BE2C (cell line): ENCODE measurements around the gene FAM156A. TPM values are rescaled to one million over a fixed set of nuclear protein-coding genes. Genes with fewer than 3 reads are reported as not detected.
"Not testable (repeated sequence)": the region's sequence is repeated elsewhere in the genome, so short reads cannot be mapped to it uniquely, and the experiment has no call there.

Source experiments
- DNase-seq: peaks from one replicate; pipeline ENCODE4 v3.0.0-alpha.2; 2020
- H3K27me3 ChIP-seq: fragments of 250-450 bp; sonication (Bioruptor Pico); 2 replicates; pipeline ENCODE4 v1.5.1; 2020; ENCODE audit warnings: mild to moderate bottlenecking
- H3K36me3 ChIP-seq: fragments of 250-450 bp; sonication (Bioruptor Pico); 2 replicates; pipeline ENCODE4 v1.5.1; 2020; ENCODE audit warnings: mild to moderate bottlenecking
- H3K4me1 ChIP-seq: fragments of 250-450 bp; sonication (Bioruptor Pico); 2 replicates; pipeline ENCODE4 v1.5.1; 2020
- H3K4me3 ChIP-seq: 2 replicates; pipeline ENCODE4 v1.5.1; 2011; ENCODE audit warnings: low read depth, low read length
- H3K9me3 ChIP-seq: fragments of 250-450 bp; sonication (Bioruptor Pico); 2 replicates; pipeline ENCODE4 v1.5.1; 2020
- CTCF ChIP-seq: IDR thresholded peaks from 2 replicates; pipeline ENCODE4 v1.5.1; 2012; ENCODE audit warnings: mild to moderate bottlenecking, low read depth, low read length
- polyA plus RNA-seq: library from polyadenylated mRNA; unstranded; fragments of >200 nt; gene quantifications from one replicate; pipeline ENCODE4 v1.2.1, GENCODE V29; 2012; ENCODE audit warnings: low read depth, missing spikeins; ENCODE audit not compliant: insufficient read length, insufficient read depth

Gene FAM156A
- 102 TPM for polyA plus RNA-seq

GRCh38 chrX:52958113-52958959 lies at the start of gene FAM156A:
Gene FAM156A, minus strand, starts transcription at chrX:52958518. Its CDS starts 9,930 bp downstream, at chrX:52948588.
- not testable (repeated sequence) for H3K36me3 ChIP-seq, H3K4me3 ChIP-seq, DNase-seq, H3K9me3 ChIP-seq, H3K27me3 ChIP-seq, H3K4me1 ChIP-seq

GRCh38 chrX:53005327-53005726 lies 47.0 kb upstream of the FAM156A start:
- no peak for TF ChIP-seq CTCF
- no peaks in the 10 kb centered on the region for H3K27me3 ChIP-seq

GRCh38 chrX:53004811-53005210 lies 46.5 kb upstream of the FAM156A start:
- H3K27me3 ChIP-seq, result no peaks in the 10 kb centered on the region
- H3K9me3 ChIP-seq, result no peaks in the 10 kb centered on the region
- no peak for DNase-seq
- H3K36me3 ChIP-seq, result no peaks in the 10 kb centered on the region
- TF ChIP-seq CTCF, result no peak
- no peak overlapping the region for H3K4me3 ChIP-seq
- no peaks in the 10 kb centered on the region for H3K4me1 ChIP-seq

More at GRCh38 chrX:53005327-53005726, 47.0 kb upstream of the FAM156A start:
- H3K36me3 ChIP-seq, result no peaks in the 10 kb centered on the region
- no peaks in the 10 kb centered on the region for H3K4me1 ChIP-seq
- no peaks in the 10 kb centered on the region for H3K9me3 ChIP-seq
- H3K4me3 ChIP-seq, result no peak overlapping the region
- no peak for DNase-seq

GRCh38 chrX:53004038-53004437 lies 45.7 kb upstream of the FAM156A start:
- no peak for DNase-seq
- TF ChIP-seq CTCF, result no peak
- Histone ChIP-seq H3K4me1 (no peaks in the 10 kb centered on the region), H3K36me3 (no peaks in the 10 kb centered on the region), H3K4me3 (no peak overlapping the region), H3K27me3 (no peaks in the 10 kb centered on the region), H3K9me3 (no peaks in the 10 kb centered on the region)

- no peak for TF ChIP-seq CTCF
- Histone ChIP-seq H3K4me1 (no peaks in the 10 kb centered on the region), H3K27me3 (no peaks in the 10 kb centered on the region), H3K9me3 (no peaks in the 10 kb centered on the region), H3K36me3 (no peaks in the 10 kb centered on the region), H3K4me3 (no peak overlapping the region)
- DNase-seq, result no peak
These were observed 44.8 kb upstream of the FAM156A start for GRCh38 chrX:53003111-53003510.

GRCh38 chrX:53001958-53002357 lies 43.6 kb upstream of the FAM156A start:
- Histone ChIP-seq H3K4me3 (no peak overlapping the region), H3K27me3 (no peaks in the 10 kb centered on the region), H3K36me3 (no peaks in the 10 kb centered on the region), H3K4me1 (no peaks in the 10 kb centered on the region), H3K9me3 (no peaks in the 10 kb centered on the region)
- TF ChIP-seq CTCF, result no peak
- DNase-seq, result no peak
